ENCODE results near the gene CFD. TPM values are rescaled to one million over a fixed set of nuclear protein-coding genes. Genes with fewer than 3 reads are reported as not detected.
A peak's percentile ranks its signal among the peaks of the same experiment; 100 is the strongest.

CFD gene
- total RNA-seq, 2 experiments from 2014 or later = 0.35 TPM; not detected in 1

GRCh38 chr19:899336-900042 is 40.0 kb downstream of the CFD start:
- H3K36me3 ChIP-seq (ENCODE audit: insufficient read depth, low read length) = peaks cover 17% of the 10 kb centered on the region; the same call in 1 of the 2 replicates
- no peak overlapping the region for H3K4me3 ChIP-seq (ENCODE audit: low read depth, low read length, poor library complexity, severe bottlenecking)
- H3K9me3 ChIP-seq (ENCODE audit: low read length) = no peaks in the 10 kb centered on the region
- no peak for DNase-seq (ENCODE audit: low spot score)
- no peaks in the 10 kb centered on the region for H3K9me2 ChIP-seq (ENCODE audit: insufficient read depth, low read length)
- H3K4me1 ChIP-seq (ENCODE audit: insufficient read depth, low read length, poor library complexity, severe bottlenecking) = peaks cover 22% of the 10 kb centered on the region
- H3K79me2 ChIP-seq (ENCODE audit: insufficient read depth, low read depth, low read length) = no peaks in the 10 kb centered on the region
- BruUV-seq (replicated peaks) = no TSS peak
- no peak overlapping the region for H2AFZ ChIP-seq (ENCODE audit: low read length)
- TF ChIP-seq CTCF (conservative IDR thresholded peaks at IDR 0.05; ENCODE audit: low read length) (no peak), EZH2phosphoT487 (IDR thresholded peaks at IDR 0.05; ENCODE audit: borderline replicate concordance, low read depth, low read length) (no peak)
- H3K27ac ChIP-seq (ENCODE audit: low read depth, low read length, poor library complexity, severe bottlenecking) = no peak overlapping the region
- H4K20me1 ChIP-seq (ENCODE audit: insufficient read depth, low read length) = no peaks in the 10 kb centered on the region
- intact Hi-C loops (cut with micrococcal nuclease; ENCODE audit: unreplicated experiment) = no loop called here
- CTCF ChIA-PET (ENCODE audit: unreplicated experiment) = interaction anchor here (0.5 to 0.6 kb wide), 2 partner anchors 85 to 108 kb away, joined by 3 to 5 read pairs; no protein-coding TSS in a partner anchor
- POLR2A ChIA-PET = interaction anchor here (0.6 kb wide), 1 partner anchor 402 kb away, joined by 6 read pairs; no protein-coding TSS in a partner anchor
- peak overlapping the region; percentile 61 for H3K4me2 ChIP-seq (ENCODE audit: low read length)

GRCh38 chr19:900043-900301 is 40.5 kb downstream of the CFD start:
- Histone ChIP-seq H4K20me1 (ENCODE audit: insufficient read depth, low read length) (no peaks in the 10 kb centered on the region), H3K9me3 (ENCODE audit: low read length) (no peaks in the 10 kb centered on the region), H3K4me1 (ENCODE audit: insufficient read depth, low read length, poor library complexity, severe bottlenecking) (peaks cover 22% of the 10 kb centered on the region), H2AFZ (ENCODE audit: low read length) (no peak overlapping the region), H3K36me3 (ENCODE audit: insufficient read depth, low read length) (peaks cover 17% of the 10 kb centered on the region; the same call in 1 of the 2 replicates), H3K4me3 (ENCODE audit: low read depth, low read length, poor library complexity, severe bottlenecking) (no peak overlapping the region), H3K27ac (ENCODE audit: low read depth, low read length, poor library complexity, severe bottlenecking) (no peak overlapping the region), H3K9me2 (ENCODE audit: insufficient read depth, low read length) (no peaks in the 10 kb centered on the region), H3K79me2 (ENCODE audit: insufficient read depth, low read depth, low read length) (no peaks in the 10 kb centered on the region), H3K4me2 (ENCODE audit: low read length) (no peak overlapping the region)
- ChIA-PET CTCF (ENCODE audit: unreplicated experiment) (interaction anchor here (0.5 kb wide), 1 partner anchor 109 kb away, joined by 3 read pairs; no protein-coding TSS in a partner anchor), POLR2A (no interaction called here)
- TF ChIP-seq EZH2phosphoT487 (IDR thresholded peaks at IDR 0.05; ENCODE audit: borderline replicate concordance, low read depth, low read length) = no peak
- no peak for TF ChIP-seq CTCF (conservative IDR thresholded peaks at IDR 0.05; ENCODE audit: low read length)
- DNase-seq (ENCODE audit: low spot score) = no peak
- intact Hi-C loops (cut with micrococcal nuclease; ENCODE audit: unreplicated experiment) = no loop called here
- BruUV-seq (replicated peaks) = no TSS peak
